HG03159 (cell line): ENCODE results near the gene MRPL36.
"Not testable (repeated sequence)": the region's sequence is repeated elsewhere in the genome, so short reads cannot be mapped to it uniquely, and the experiment has no call there.

Source experiments
- ATAC-seq: cut with Tn5 transposase; IDR thresholded peaks from one replicate; pipeline ENCODE4 v1.9.1; 2021; ENCODE audit warnings: mild to moderate bottlenecking, moderate library complexity; ENCODE audit not compliant: unreplicated experiment

Gene MRPL36

GRCh38 chr5:1797103-1797800 lies 2.4 kb downstream of the MRPL36 start:
- ATAC-seq = no peak

DNA sequence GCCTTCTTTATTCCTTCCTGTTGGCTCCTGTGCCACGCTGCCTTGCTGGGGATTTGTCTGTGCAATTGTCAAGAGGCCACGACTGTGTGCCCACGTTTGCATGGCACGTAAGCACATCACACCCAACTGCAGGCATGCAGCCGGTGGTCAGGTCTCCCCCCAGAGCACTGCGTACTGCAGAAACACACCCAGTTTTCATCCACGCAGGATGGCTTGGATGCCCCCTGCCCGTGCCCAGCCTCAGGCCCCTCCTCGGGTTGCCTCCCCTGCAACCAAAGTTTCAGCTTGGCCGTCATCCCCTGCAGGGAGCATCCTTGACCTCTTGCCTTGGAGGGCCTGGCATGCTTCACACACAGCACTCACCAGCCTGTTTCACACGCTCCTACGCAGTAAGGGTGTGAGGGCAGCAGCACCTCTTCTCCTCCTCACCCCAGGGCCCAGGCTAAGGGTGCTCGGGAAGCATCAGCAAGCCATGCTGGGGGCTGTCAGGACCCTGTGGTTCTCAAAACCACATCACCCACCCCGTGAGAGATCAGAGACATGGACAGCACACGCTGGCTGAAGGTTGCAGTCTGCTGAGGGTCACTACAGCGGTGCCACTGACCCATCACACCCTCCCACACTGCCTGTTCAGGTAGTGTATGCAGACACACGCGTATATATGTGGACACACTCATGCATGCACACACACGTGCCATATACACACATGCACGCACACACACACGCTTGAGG lies 3.1 kb downstream of the MRPL36 start:
- ATAC-seq = no peak

- ATAC-seq = no peak
Observed at GRCh38 chr5:1795931-1796330, 3.7 kb downstream of the MRPL36 start.

DNA sequence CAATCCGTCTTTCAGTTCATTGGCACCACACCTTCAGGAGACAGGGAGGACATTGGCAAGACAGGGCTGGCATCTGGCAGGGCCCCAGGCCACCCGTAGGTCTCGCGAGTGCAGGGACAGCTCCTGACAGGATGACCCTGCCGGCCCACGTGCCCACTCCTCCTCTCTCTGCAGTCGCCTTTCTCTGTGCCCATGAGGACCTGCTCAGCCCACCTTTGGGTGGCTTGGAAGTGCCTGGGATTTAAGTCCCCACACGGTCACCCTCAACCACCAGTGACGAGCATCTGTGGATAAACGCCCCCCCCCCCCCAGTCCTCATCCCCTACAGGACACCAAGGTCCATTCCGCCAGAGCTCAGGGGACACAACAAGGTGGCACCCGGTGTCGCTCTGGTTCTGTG lies 4.1 kb downstream of the MRPL36 start:
- no peak for ATAC-seq

- no peak for ATAC-seq
Observed at GRCh38 chr5:1794901-1795290, 4.7 kb downstream of the MRPL36 start.

GRCh38 chr5:1793966-1794900 lies 5.4 kb downstream of the MRPL36 start:
- ATAC-seq = no peak

GRCh38 chr5:1793301-1793740 lies 6.3 kb downstream of the MRPL36 start:
- ATAC-seq = no peak

GRCh38 chr5:1792842-1793266 lies 6.8 kb downstream of the MRPL36 start:
- peak; percentile 96 for ATAC-seq

- ATAC-seq = no peak
Observed at GRCh38 chr5:1791176-1791575, 8.5 kb downstream of the MRPL36 start.

- no peak for ATAC-seq
Observed at GRCh38 chr5:1789834-1790471, 9.7 kb downstream of the MRPL36 start.

- ATAC-seq = not testable (repeated sequence)
Observed at GRCh38 chr5:1789438-1789833, 10.2 kb downstream of the MRPL36 start.

DNA sequence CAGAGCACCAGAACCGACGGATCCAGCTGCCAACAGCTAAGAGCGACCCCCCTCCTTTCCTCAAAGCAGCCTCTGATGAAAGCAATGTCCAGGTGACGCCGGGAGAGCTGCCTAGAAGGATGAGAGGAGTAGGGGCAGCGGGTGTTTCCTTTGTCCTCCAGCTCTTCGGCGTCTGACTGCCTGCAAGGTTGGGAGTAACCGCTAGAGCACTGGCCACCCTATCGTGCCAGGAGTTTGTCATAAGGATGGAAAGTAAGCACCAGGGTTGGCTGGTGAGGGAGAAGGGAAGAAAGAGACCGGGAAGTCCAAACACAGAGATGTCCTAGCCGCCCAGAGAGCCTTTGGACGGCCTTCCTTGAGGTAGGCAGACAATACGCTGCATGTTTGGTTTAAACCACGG lies 10.8 kb downstream of the MRPL36 start:
- ATAC-seq = no peak

- ATAC-seq = no peak
Observed at GRCh38 chr5:1788200-1788599, 11.4 kb downstream of the MRPL36 start.

DNA sequence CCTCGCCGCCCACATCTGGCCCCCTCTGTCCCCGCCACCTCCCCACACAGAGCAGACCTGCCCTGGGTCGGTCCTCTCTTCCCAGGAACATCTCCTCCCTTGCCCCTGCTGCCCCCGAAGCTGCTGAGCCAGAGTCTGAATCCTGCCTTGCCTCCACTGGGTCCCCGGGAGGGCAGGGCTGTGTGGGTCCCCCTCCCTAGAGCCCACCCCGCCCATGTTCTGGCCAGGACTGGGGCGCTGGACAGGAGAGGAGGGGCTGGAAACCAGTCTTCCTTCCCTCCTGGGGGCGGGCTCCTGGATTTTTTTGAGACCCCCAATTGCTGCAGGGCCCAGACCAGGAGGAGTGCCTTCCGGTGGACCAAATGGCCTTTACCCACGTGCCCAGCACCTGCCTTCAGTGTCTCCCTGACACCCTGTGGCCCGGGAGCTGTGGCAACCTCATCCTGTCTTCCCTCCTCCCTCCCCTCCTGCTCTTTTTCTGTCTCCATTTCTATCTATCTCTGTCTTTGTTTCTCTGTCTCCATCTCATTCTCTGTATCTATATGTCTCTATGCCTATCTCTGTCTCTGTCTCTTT lies 12.1 kb downstream of the MRPL36 start:
- no peak for ATAC-seq

GRCh38 chr5:1786621-1787471 lies 12.8 kb downstream of the MRPL36 start:
- ATAC-seq = no peak

DNA sequence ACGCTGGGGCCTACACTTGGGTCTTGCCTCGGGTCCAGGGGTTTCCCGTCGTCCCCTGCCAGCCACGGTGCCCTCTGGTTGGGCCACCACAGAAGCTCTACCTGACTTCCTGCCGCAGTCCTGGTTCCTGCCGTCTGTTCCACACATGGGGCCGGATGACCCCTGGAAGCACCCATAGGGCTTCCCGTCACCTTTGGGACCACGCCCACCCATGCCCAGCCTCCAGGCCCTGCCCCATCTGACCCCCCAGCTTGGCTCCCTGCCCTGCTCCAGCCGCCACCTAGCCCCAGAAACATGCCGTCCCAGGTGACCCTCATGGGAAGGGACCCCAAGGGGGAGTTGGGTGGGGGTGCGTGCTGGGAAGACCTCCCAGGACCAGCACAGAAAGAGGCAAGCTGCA lies 13.7 kb downstream of the MRPL36 start:
- no peak for ATAC-seq

- no peak for ATAC-seq
Observed at GRCh38 chr5:1785062-1785461, 14.6 kb downstream of the MRPL36 start.

DNA sequence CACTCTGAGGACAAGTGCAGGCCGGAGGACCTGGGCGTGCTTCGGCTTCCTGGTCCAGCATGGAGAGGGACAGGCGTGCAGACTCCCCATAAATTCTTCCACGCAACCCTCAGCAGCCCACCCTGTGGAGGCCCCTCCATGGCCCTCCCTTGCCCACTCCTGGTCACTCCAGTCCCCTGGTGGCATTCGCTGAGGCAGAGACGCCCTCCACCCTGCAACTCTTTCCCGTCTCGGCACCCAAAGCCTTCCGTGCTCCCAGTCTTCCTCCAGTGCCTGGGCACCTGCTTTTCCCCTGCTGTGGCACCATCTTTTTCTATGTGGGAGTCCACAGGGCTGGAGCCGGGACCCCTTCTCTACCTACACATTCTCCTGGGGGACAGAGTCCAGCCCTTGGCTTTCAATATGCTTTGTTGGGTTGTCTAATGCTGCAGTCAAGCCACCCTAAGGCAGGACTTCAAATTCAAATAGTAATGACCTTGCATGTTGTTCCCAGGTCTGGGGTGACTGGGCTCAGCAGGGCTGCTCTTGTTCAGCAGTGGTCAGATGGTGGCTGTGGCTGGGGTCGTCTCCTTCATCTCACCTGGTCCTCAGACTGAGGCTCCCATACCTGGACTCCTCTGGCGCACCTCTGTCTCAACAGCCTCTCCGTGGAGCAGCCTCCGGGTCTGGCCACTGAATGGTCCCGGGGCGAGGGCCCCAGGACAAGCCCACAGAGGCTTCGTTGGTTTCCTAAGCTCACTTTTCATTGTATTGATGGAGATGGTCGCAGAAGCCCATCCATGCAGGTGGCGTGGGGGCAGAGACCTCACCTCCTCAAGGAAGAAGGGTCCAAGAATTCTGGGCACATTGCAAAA lies 15.2 kb downstream of the MRPL36 start:
- no peak for ATAC-seq

GRCh38 chr5:1783216-1783554 lies 16.5 kb downstream of the MRPL36 start:
- ATAC-seq = peak; percentile 89
